HepG2 (cell line): ENCODE data around the gene AS3MT. TPM values are rescaled to one million over a fixed set of nuclear protein-coding genes. Genes with fewer than 3 reads are reported as not detected.

Experiments used
- BRD4 ChIP-seq: sonication (generic); formaldehyde crosslinking; IDR thresholded peaks from 2 replicates; pipeline ENCODE4 v1.4.0; 2020; ENCODE audit warnings: missing genetic modification reagents
- CEBPZ ChIP-seq: IDR thresholded peaks from 2 replicates; pipeline ENCODE4 v1.6.1; 2012; ENCODE audit warnings: low read length, improper control_type of control experiment
- DMTF1 ChIP-seq: sonication (generic); formaldehyde crosslinking; IDR thresholded peaks from 2 replicates; pipeline ENCODE4 v1.4.0; 2020; ENCODE audit warnings: mild to moderate bottlenecking, missing genetic modification reagents
- DNMT3B ChIP-seq: conservative IDR thresholded peaks from 2 replicates; pipeline ENCODE4 v1.6.1; 2016; ENCODE audit warnings: missing biosample characterization, control low read depth
- E2F2 ChIP-seq: sonication (generic); formaldehyde crosslinking; IDR thresholded peaks from 2 replicates; pipeline ENCODE4 v1.4.0; 2020; ENCODE audit warnings: missing genetic modification reagents, borderline replicate concordance
- FUBP1 ChIP-seq: sonication (generic); formaldehyde crosslinking; IDR thresholded peaks from 2 replicates; pipeline ENCODE4 v1.5.1; 2020; ENCODE audit warnings: missing genetic modification reagents, mild to moderate bottlenecking, borderline replicate concordance
- HOXD1 ChIP-seq: sonication (generic); formaldehyde crosslinking; IDR thresholded peaks from 2 replicates; pipeline ENCODE4 v1.5.0; 2020; ENCODE audit warnings: missing genetic modification reagents
- KDM5A ChIP-seq: fragments of 200-600 bp; sonication (generic); IDR thresholded peaks from 2 replicates; pipeline ENCODE4 v1.7.0; 2018; ENCODE audit warnings: antibody characterized with exemption, mild to moderate bottlenecking, low read length, borderline replicate concordance
- NFE2 ChIP-seq: sonication (generic); formaldehyde crosslinking; IDR thresholded peaks from 2 replicates; pipeline ENCODE4 v1.4.0; 2020; ENCODE audit warnings: missing genetic modification reagents
- PHF21A ChIP-seq: sonication (generic); formaldehyde crosslinking; IDR thresholded peaks from 2 replicates; pipeline ENCODE4 v1.5.0; 2020; ENCODE audit warnings: mild to moderate bottlenecking, missing genetic modification reagents
- RAD21 ChIP-seq: fragments of 450-650 bp; formaldehyde crosslinking; IDR thresholded peaks from 2 replicates; pipeline ENCODE4 v1.5.0; 2020; ENCODE audit warnings: mild to moderate bottlenecking
- REL ChIP-seq: sonication (generic); formaldehyde crosslinking; conservative IDR thresholded peaks from 2 replicates; pipeline ENCODE4 v1.8.0; 2022; ENCODE audit warnings: mild to moderate bottlenecking, missing genetic modification reagents, moderate library complexity
- STAG1 ChIP-seq: sonication (generic); formaldehyde crosslinking; IDR thresholded peaks from 2 replicates; pipeline ENCODE4 v1.4.0; 2020; ENCODE audit warnings: missing genetic modification reagents
- ZBTB25 ChIP-seq: IDR thresholded peaks from 2 replicates; pipeline ENCODE4 v1.6.1; 2018; ENCODE audit warnings: missing genetic modification reagents
- ZBTB7B ChIP-seq: sonication (generic); formaldehyde crosslinking; IDR thresholded peaks from 2 replicates; pipeline ENCODE4 v1.4.0; 2020; ENCODE audit warnings: missing genetic modification reagents
- ZNF180 ChIP-seq: sonication (generic); formaldehyde crosslinking; IDR thresholded peaks from 2 replicates; pipeline ENCODE4 v1.4.0; 2020; ENCODE audit warnings: low read depth, missing genetic modification reagents, borderline replicate concordance
- ZNF205 ChIP-seq: IDR thresholded peaks from 2 replicates; pipeline ENCODE4 v1.6.1; 2018; ENCODE audit warnings: missing biosample characterization, missing genetic modification reagents
- ZNF382 ChIP-seq: sonication (generic); formaldehyde crosslinking; IDR thresholded peaks from 2 replicates; pipeline ENCODE4 v1.5.0; 2020; ENCODE audit warnings: missing genetic modification reagents, mild to moderate bottlenecking, borderline replicate concordance
- ZNF616 ChIP-seq: sonication (generic); formaldehyde crosslinking; IDR thresholded peaks from 2 replicates; pipeline ENCODE4 v1.5.0; 2020; ENCODE audit warnings: low read depth, mild to moderate bottlenecking, missing genetic modification reagents
- polyA plus RNA-seq, 8 experiments: library from polyadenylated mRNA; depleted of rRNA in 3 of 8; stranded (reverse) in 7 of 8; unstranded in 1 of 8; fragments of >200 nt; fragmentation: Illumina TruSeq in 4 of 8; extraction: Trizol in 4 of 8; gene quantifications; 2 replicates each; pipeline versions ENCODE4 v1.2.1 to v1.2.3, GENCODE V29; 2011 to 2016; ENCODE audit warnings: low read depth in 4 of 8, missing spikeins in 1 of 8, mixed read lengths in 1 of 8; ENCODE audit not compliant: insufficient read depth in 1 of 8
- total RNA-seq, 5 experiments: library from RNA; depleted of rRNA; stranded (reverse); fragments of >200 nt; fragmentation: Illumina TruSeq; extraction: Trizol; gene quantifications; 2 replicates each; pipeline ENCODE4 v1.2.3, GENCODE V29; 2016; ENCODE audit warnings: low read depth in 1 of 5

The AS3MT gene
- total and polyA plus RNA-seq, 2 of the 13 experiments (the other 11 are each of a cell fraction or from before 2014, with no cell fraction given) = 8.7 to 17.4 TPM

- TF ChIP-seq PHF21A (no peak), DMTF1 (CRISPR knock-in tag) (no peak), DNMT3B (CRISPR knock-in tag) (no peak), RAD21 (no peak), REL (CRISPR knock-in tag) (no peak), NFE2 (CRISPR knock-in tag) (no peak), KDM5A (no peak), ZNF616 (CRISPR knock-in tag) (no peak), CEBPZ (no peak), ZNF382 (no peak), BRD4 (CRISPR knock-in tag) (no peak), E2F2 (CRISPR knock-in tag) (no peak), ZBTB25 (CRISPR knock-in tag) (no peak), ZBTB7B (CRISPR knock-in tag) (no peak), FUBP1 (no peak), ZNF205 (CRISPR knock-in tag) (no peak), HOXD1 (no peak), ZNF180 (no peak), STAG1 (no peak)
Observed at GRCh38 chr10:102918817-102919245, 49.6 kb downstream of the AS3MT start (continued).
